Measurements from ENCODE around the gene SERTAD1. TPM values are rescaled to one million over a fixed set of nuclear protein-coding genes. Genes with fewer than 3 reads are reported as not detected.
A peak's percentile ranks its signal among the peaks of the same experiment; 100 is the strongest.
"Not testable (repeated sequence)": the region's sequence is repeated elsewhere in the genome, so short reads cannot be mapped to it uniquely, and the experiment has no call there.

Gene SERTAD1
- total RNA-seq, 1 donor from 2014 or later, result 20.2 TPM

- DNase-seq (ENCODE audit: low spot score), result no peak
These were observed 27.5 kb upstream of the SERTAD1 start for GRCh38 chr19:40453151-40453735.

GRCh38 chr19:40452016-40452415, 26.2 kb upstream of the SERTAD1 start:
- DNase-seq (ENCODE audit: low spot score), result no peak

GRCh38 chr19:40450664-40451063, 24.9 kb upstream of the SERTAD1 start:
- no peak for DNase-seq (ENCODE audit: low spot score)

GRCh38 chr19:40449506-40449905, 23.7 kb upstream of the SERTAD1 start:
- no peak for DNase-seq (ENCODE audit: low spot score)

GRCh38 chr19:40446263-40446784, 20.5 kb upstream of the SERTAD1 start:
- DNase-seq (ENCODE audit: low spot score), result no peak

GRCh38 chr19:40445780-40446262, 20.0 kb upstream of the SERTAD1 start:
- DNase-seq (ENCODE audit: low spot score), result no peak

GRCh38 chr19:40444825-40445312, 19.1 kb upstream of the SERTAD1 start:
- no peak for DNase-seq (ENCODE audit: low spot score)

- DNase-seq (ENCODE audit: low spot score), result peak; percentile 99
These were observed 18.4 kb upstream of the SERTAD1 start, which contains the start of gene SERTAD3 for GRCh38 chr19:40444000-40444824. SERTAD3 (minus strand) TSS chr19:40444335; CDS start chr19:40442080, 2,255 bp downstream.

- peak; percentile 99 for DNase-seq (ENCODE audit: low spot score)
These were observed 17.6 kb upstream of the SERTAD1 start for GRCh38 chr19:40443131-40443999.

- DNase-seq (ENCODE audit: low spot score), result no peak
These were observed 16.7 kb upstream of the SERTAD1 start for GRCh38 chr19:40442328-40443130.

- DNase-seq (ENCODE audit: low spot score), result no peak
These were observed 16.0 kb upstream of the SERTAD1 start for GRCh38 chr19:40441719-40442253.

- DNase-seq (ENCODE audit: low spot score), result no peak
These were observed 12.5 kb upstream of the SERTAD1 start for GRCh38 chr19:40438284-40438683.

GRCh38 chr19:40433391-40434216, 7.8 kb upstream of the SERTAD1 start:
- DNase-seq (ENCODE audit: low spot score), result peak; percentile 96

GRCh38 chr19:40432760-40433159, 7.0 kb upstream of the SERTAD1 start:
- DNase-seq (ENCODE audit: low spot score), result not testable (repeated sequence)

- DNase-seq (ENCODE audit: low spot score), result no peak
These were observed 5.9 kb upstream of the SERTAD1 start for GRCh38 chr19:40431698-40432097.

- not testable (repeated sequence) for DNase-seq (ENCODE audit: low spot score)
These were observed 4.5 kb upstream of the SERTAD1 start for GRCh38 chr19:40430242-40430641.

- DNase-seq (ENCODE audit: low spot score), result not testable (repeated sequence)
These were observed 2.4 kb upstream of the SERTAD1 start for GRCh38 chr19:40428197-40428596.

GRCh38 chr19:40424637-40425449, 949 bp downstream of the SERTAD1 start:
- DNase-seq (ENCODE audit: low spot score), result no peak

Data from mesenteric fat pad (tissue), 1 donor.